AG04450 (cell line): ENCODE results near the gene ALOX12B. TPM values are rescaled to one million over a fixed set of nuclear protein-coding genes. Genes with fewer than 3 reads are reported as not detected.

Experiments used
- CTCF ChIA-PET: fragments of 300-600, 350-600 bp; formaldehyde crosslinking; extraction: SDS; loops from one replicate; lab custom pipeline; 2022; ENCODE audit warnings: antibody characterized with exemption, inconsistent platforms; lab: Charles Lee
- POLR2A ChIA-PET: fragments of 350-600 bp; formaldehyde crosslinking; extraction: SDS; loops from one replicate; lab custom pipeline; 2021; ENCODE audit warnings: antibody characterized with exemption, inconsistent platforms; lab: Yijun Ruan, JAX
- DNase-seq: peaks from one replicate; pipeline ENCODE4 v3.0.0-alpha.2; 2011; ENCODE audit warnings: low read depth, low spot score
- H3K27ac ChIP-seq: one replicate; pipeline ENCODE4 v1.5.1; 2012; ENCODE audit warnings: low read depth, low read length, control low read depth
- H3K27me3 ChIP-seq: one replicate; pipeline ENCODE4 v1.6.0; 2012; ENCODE audit warnings: low read length; ENCODE audit not compliant: control insufficient read depth, insufficient read depth
- H3K4me3 ChIP-seq: 2 replicates; pipeline ENCODE4 v1.5.1; 2011; ENCODE audit warnings: mild to moderate bottlenecking, low read depth, low read length, control low read depth
- H3K9me3 ChIP-seq: 2 replicates; pipeline ENCODE4 v1.5.1; 2012; ENCODE audit warnings: low read length; ENCODE audit not compliant: control insufficient read depth, insufficient read depth
- polyA plus RNA-seq: library from polyadenylated mRNA; depleted of rRNA; stranded (reverse); fragments of >200 nt; gene quantifications from 2 replicates; pipeline ENCODE4 v1.2.3, GENCODE V29; 2011
- TF ChIP-seq, protein P1 (sequence below): IDR thresholded peaks from 2 replicates; pipeline ENCODE4 v1.5.1; 2011; ENCODE audit warnings: low read depth, low read length, control low read depth, inconsistent platforms

Gene ALOX12B
- polyA plus RNA-seq, 1 experiment, result not detected

DNA sequence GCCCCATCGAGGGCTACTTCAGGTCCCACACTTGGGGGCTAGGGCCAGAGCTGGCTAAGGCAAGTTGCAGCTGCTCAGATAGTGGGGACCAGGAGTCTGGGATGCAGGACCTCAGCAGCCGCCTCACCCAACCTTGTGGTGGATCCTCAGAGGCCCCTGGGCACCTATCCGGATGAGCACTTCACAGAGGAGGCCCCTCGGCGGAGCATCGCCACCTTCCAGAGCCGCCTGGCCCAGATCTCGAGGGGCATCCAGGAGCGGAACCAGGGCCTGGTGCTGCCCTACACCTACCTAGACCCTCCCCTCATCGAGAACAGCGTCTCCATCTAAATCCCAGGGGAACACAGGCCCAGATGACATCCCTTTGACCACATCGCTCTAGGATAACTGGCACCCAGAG is 39.3 kb downstream of the ALOX12B start:
- TF ChIP-seq, protein P1, sequence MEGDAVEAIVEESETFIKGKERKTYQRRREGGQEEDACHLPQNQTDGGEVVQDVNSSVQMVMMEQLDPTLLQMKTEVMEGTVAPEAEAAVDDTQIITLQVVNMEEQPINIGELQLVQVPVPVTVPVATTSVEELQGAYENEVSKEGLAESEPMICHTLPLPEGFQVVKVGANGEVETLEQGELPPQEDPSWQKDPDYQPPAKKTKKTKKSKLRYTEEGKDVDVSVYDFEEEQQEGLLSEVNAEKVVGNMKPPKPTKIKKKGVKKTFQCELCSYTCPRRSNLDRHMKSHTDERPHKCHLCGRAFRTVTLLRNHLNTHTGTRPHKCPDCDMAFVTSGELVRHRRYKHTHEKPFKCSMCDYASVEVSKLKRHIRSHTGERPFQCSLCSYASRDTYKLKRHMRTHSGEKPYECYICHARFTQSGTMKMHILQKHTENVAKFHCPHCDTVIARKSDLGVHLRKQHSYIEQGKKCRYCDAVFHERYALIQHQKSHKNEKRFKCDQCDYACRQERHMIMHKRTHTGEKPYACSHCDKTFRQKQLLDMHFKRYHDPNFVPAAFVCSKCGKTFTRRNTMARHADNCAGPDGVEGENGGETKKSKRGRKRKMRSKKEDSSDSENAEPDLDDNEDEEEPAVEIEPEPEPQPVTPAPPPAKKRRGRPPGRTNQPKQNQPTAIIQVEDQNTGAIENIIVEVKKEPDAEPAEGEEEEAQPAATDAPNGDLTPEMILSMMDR, result no peak
- H3K4me3 ChIP-seq, result no peak overlapping the region
- peaks cover 34% of the 10 kb centered on the region for H3K27me3 ChIP-seq
- DNase-seq, result no peak
- H3K9me3 ChIP-seq, result no peaks in the 10 kb centered on the region
- POLR2A ChIA-PET, result no interaction called here
- CTCF ChIA-PET, result interaction anchor here (1.7 kb wide), 1 partner anchor 9 kb away, joined by 5 read pairs; no protein-coding TSS in a partner anchor
- H3K27ac ChIP-seq, result no peak overlapping the region

DNA sequence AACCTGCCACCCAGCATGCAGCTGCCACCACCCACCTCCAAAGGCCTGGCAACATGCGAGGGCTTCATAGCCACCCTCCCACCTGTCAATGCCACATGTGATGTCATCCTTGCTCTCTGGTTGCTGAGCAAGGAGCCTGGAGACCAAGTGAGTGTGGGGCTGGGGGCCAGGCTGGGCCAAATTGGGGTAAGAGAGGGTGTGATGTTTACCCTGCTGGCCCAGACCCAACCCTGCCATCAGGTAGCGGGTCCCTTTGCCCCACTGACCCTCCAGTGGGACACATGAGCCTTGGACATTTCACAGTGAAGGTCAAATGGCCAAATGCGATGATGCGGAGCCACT is 39.8 kb downstream of the ALOX12B start:
- no peak for DNase-seq
- Histone ChIP-seq H3K4me3 (no peak overlapping the region), H3K9me3 (no peaks in the 10 kb centered on the region), H3K27ac (no peak overlapping the region), H3K27me3 (peaks cover 39% of the 10 kb centered on the region)
- ChIA-PET POLR2A (no interaction called here), CTCF (interaction anchor here (1.6 to 1.7 kb wide), 2 partner anchors 9 to 12 kb away, joined by 5 to 7 read pairs; no protein-coding TSS in a partner anchor)
- TF ChIP-seq, protein P1, result no peak

DNA sequence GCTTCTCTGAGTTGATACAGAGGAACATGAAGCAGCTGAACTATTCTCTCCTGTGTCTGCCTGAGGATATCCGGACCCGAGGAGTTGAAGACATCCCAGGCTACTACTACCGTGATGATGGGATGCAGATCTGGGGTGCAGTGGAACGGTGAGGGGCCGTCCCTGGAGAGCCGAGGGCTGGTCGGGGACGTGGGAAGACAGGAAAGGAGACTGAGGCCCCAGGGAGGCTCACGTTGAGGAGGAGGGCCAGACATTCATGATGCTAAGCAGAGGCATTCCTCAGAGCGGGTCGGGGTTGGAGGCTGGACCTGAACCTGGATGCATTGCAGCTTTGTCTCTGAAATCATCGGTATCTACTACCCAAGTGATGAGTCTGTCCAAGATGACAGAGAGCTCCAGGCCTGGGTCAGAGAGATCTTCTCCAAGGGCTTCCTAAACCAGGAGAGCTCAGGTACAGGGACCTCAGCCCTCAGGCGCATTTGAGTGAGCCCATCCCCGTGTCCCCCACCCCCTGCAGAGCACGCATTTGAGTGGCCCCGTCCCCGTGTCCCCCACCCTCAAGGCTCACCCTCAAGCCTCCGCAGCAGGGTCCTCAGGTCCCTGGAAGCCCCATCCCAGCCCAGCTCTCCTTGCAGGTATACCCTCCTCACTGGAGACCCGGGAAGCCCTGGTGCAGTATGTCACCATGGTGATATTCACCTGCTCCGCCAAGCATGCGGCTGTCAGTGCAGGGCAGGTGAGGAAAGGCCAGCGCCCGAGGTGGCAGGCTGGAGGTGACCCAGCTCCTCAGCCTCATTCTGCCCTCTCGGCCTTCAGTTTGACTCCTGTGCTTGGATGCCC is 40.4 kb downstream of the ALOX12B start:
- ChIA-PET POLR2A (no interaction called here), CTCF (interaction anchor here (1.6 to 1.7 kb wide), 2 partner anchors 10 to 13 kb away, joined by 5 to 7 read pairs; no protein-coding TSS in a partner anchor)
- TF ChIP-seq, protein P1, result no peak
- no peaks in the 10 kb centered on the region for H3K9me3 ChIP-seq
- no peak overlapping the region for H3K27ac ChIP-seq
- DNase-seq, result no peak
- peaks cover 35% of the 10 kb centered on the region for H3K27me3 ChIP-seq
- H3K4me3 ChIP-seq, result no peak overlapping the region

DNA sequence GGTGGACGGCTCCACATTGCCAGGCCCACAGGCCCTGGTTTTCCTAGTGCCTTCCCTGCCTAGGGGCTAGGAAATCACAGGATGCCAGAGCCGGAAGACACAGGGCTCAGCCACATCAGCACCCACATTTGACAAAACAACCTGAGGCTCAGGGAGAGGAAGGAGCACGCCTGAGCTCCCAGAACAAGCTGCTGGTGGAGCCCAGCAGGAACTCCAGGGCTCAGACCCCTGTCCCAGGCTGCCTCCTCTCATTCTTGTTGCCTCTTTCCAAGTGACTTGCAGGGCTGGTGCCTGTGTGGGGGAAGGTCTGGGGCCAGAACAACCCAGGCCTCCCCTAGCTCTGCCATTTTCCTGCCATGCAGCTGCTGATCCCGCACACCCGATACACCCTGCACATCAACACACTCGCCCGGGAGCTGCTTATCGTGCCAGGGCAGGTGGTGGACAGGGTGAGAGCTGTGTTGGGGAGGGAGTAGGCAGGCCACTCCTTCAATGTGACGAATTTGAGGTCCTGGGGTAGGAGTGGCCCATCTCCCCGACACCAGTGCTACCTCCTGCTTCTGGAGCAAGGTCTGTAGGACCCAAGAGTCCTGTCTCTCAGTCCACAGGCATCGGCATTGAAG is 41.1 kb downstream of the ALOX12B start:
- ChIA-PET POLR2A (no interaction called here), CTCF (interaction anchor here (1.6 kb wide), 1 partner anchor 14 kb away, joined by 7 read pairs; no protein-coding TSS in a partner anchor)
- Histone ChIP-seq H3K27me3 (peaks cover 31% of the 10 kb centered on the region), H3K4me3 (no peak overlapping the region), H3K9me3 (no peaks in the 10 kb centered on the region), H3K27ac (no peak overlapping the region)
- TF ChIP-seq, protein P1, result no peak
- DNase-seq, result no peak
